ENCODE data around the gene STX16. TPM values are rescaled to one million over a fixed set of nuclear protein-coding genes. Genes with fewer than 3 reads are reported as not detected.

Gene STX16
- total RNA-seq, 1 experiment from 2014 or later, result 18.4 TPM

DNA sequence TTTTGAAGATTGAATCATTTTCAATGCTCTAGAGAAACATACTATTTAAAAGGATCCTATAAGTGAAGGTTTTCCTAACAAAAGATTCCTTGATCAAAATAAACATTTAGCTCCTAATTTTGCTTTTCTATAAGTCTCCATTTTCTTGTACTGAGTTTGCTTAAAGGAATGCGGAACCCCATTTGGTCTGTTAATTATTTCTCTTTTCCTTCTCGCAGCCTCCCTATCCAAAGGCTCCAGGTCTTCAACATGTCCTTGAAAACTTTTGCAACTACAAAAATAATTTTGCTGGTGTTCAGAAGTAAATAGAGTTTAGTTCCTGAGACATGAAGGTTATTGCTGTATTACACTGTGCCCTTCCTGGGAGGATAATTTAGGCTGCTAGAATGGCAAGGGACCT, 33.2 kb downstream of the STX16 start:
- DNase-seq, result no peak
- H3K36me3 ChIP-seq (replicated peaks; ENCODE audit: control insufficient read depth, insufficient read depth, low read length), result peaks cover 6% of the 10 kb centered on the region
- H3K4me3 ChIP-seq (ENCODE audit: insufficient read depth, low read depth, low read length), result no peak overlapping the region
- no peaks in the 10 kb centered on the region for H3K27me3 ChIP-seq (ENCODE audit: control insufficient read depth, insufficient read depth, low read length)

DNA sequence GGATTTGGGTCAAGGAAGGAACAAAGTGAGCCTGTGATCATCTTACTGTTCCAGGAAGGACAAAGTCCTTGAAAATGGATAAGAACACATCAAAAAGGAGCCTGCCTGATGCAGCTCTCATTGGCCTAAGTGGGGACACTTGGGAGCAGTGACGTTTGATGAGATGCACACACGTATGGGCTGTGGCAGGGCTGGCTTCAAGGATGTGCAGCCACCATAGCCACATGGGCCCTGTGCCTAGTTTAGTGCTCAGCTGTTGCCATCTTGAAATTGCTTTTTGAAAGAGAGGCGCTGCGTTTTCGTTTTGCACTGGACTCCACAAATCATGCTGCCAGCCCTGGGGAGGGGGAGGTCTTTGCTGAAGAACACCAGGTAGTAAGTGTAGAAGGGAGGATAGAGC, 34.9 kb downstream of the STX16 start:
- no peaks in the 10 kb centered on the region for H3K36me3 ChIP-seq (replicated peaks; ENCODE audit: control insufficient read depth, insufficient read depth, low read length)
- DNase-seq, result no peak
- no peaks in the 10 kb centered on the region for H3K27me3 ChIP-seq (ENCODE audit: control insufficient read depth, insufficient read depth, low read length)
- H3K4me3 ChIP-seq (ENCODE audit: insufficient read depth, low read depth, low read length), result no peak overlapping the region

DNA sequence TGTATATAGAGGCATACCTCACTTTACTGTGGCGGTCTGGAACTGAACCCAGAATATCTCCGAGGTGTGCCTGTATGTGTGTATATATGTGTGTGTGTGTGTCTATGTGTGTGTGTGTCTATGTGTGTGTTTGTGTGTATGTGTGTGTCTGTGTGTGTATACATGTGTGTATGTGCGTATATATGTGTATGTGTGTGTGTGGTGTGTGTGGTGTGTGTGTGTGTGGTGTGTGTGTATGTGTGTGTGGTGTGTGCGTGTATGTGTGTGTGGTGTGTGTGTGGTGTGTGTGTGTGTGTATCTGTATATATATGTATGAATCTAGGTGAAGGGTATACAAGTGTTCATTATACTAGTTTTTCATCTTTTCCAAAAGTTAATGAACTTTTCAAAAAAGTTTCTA, 37.3 kb downstream of the STX16 start:
- no peak for DNase-seq
- Histone ChIP-seq H3K27me3 (ENCODE audit: control insufficient read depth, insufficient read depth, low read length) (no peaks in the 10 kb centered on the region), H3K36me3 (replicated peaks; ENCODE audit: control insufficient read depth, insufficient read depth, low read length) (no peaks in the 10 kb centered on the region), H3K4me3 (ENCODE audit: insufficient read depth, low read depth, low read length) (no peak overlapping the region)

DNA sequence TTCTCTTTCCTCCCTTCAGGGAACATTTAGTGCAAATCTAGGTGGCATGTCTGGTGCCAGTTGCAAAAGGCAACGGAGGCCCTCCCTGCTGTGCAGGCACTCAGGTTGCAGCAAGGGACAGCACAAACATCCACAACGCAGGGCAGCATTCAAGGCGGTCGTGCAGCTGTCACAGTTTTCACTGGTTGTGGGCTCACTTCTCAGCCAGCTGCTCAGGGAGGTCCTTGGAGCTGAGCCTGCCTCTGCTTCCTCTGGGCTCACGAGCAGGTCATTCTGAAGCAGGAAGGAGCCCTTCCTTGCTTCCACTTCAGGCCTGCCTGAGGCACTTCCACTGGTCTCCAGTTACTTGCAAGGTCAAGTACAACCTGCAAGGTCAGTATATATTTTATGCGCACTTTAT, 37.8 kb downstream of the STX16 start:
- no peaks in the 10 kb centered on the region for H3K36me3 ChIP-seq (replicated peaks; ENCODE audit: control insufficient read depth, insufficient read depth, low read length)
- H3K27me3 ChIP-seq (ENCODE audit: control insufficient read depth, insufficient read depth, low read length), result no peaks in the 10 kb centered on the region
- DNase-seq, result peak; percentile 43
- H3K4me3 ChIP-seq (ENCODE audit: insufficient read depth, low read depth, low read length), result no peak overlapping the region

DNA sequence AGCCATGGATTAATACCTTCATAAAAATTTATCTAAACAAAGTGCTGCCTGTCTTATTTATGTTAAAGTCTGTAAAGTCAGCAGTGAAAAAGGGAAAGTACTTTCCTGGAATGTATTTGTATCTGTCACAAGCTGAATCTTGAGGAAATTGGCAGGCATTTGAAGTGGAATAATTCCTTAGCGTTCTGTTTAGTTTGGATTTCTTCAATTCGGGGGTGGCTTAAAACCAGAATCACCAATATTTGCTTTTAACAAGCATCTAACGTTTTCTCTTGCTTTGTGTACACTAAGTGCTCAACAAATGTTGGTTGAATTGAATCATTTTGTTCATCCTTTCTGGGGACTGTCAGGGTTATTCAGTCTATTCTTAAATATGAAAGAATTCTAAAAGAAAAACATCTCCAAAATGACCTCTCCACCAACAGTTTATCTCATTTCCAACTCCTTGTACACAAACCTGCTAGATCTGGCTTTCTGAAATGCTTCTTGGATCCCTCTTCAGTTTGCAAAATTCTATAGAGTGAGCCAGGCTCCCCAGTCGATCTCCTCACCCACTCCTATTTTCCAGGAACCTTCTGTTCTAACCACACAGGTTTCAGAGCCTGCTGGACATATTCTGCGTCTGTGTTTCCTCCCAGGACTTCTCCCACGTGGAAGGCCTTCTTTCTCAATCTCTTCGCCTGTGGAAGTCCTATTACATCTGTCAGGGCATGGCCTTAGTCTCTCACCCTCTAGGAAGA, 39.5 kb downstream of the STX16 start:
- Histone ChIP-seq H3K4me3 (ENCODE audit: insufficient read depth, low read depth, low read length) (no peak overlapping the region), H3K36me3 (replicated peaks; ENCODE audit: control insufficient read depth, insufficient read depth, low read length) (peaks cover 1% of the 10 kb centered on the region), H3K27me3 (ENCODE audit: control insufficient read depth, insufficient read depth, low read length) (no peaks in the 10 kb centered on the region)
- no peak for DNase-seq

DNA sequence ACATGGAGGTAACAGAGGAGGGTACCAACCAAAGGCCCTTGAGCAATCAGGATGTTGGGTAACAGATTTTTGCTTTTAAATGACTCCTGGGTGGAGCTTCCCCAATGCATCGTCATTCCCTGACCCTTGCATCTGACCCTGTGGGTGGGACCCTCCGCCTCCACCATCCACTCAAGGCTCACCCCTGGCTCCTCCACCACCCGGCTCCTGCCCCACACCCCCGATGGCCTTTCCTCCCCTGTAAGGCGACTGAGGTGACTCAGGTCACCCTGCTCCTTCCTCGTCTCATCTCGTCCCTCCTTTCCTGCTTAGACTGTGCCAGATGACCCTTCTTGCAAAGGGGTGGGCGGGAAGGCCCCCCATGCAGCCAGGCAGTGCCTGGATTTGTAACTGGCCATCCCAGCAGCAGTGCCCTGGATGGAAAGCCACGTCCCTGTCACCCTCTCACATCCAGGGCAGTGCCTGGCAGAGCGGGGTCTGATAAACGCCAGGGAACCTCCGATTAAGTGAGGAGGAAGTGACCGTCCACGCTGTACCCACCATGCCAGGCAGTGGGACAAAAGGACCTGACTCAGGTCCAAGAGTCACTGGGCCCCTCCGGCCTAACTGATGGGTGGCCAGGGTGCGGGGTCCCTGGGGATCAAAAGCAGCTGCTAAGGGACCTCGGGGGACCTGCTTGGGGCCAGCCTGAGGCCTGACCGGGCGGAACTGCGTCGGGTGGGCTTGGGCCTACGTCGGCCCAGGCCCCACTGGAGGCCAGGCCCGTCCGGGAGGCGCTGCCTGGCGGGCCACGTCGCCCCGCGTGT, 40.9 kb downstream of the STX16 start:
- Histone ChIP-seq H3K27me3 (ENCODE audit: control insufficient read depth, insufficient read depth, low read length) (no peaks in the 10 kb centered on the region), H3K4me3 (ENCODE audit: insufficient read depth, low read depth, low read length) (no peak overlapping the region), H3K36me3 (replicated peaks; ENCODE audit: control insufficient read depth, insufficient read depth, low read length) (peaks cover 2% of the 10 kb centered on the region)
- DNase-seq, result peak; percentile 68

DNA sequence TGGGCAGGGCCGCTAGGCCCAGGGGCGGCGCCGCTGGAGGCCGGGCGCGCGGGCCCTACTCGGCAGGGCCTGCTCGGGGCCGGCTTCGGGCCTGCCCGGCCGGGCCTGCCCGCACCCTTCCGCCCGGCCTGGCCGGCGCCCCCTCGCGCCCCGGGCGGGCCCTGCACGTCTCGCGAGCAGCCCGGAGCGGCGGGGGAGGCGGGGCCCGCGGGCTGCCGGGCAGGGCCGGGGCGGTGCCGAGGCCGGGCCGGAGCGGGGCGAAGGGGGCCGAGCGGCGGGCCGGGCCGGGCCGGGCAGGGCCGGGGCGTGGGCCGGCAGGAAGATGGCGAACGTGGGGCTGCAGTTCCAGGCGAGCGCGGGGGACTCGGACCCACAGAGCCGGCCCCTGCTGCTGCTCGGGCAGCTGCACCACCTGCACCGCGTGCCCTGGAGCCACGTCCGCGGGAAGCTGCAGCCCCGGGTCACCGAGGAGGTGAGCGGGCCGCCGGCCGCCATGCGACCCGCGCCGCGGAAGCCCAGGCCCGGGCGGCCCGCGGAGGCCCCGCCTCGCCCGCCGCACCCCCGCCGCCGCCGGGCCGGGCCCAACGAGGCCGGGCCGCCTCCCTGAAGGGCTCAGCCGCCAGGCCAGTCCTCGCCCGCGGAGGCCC, 41.6 kb downstream of the STX16 start, which contains the start of gene NPEPL1:
NPEPL1 (plus strand) TSS at position 222 of the 647 bp plus-strand sequence; CDS start at position 323, 101 bp downstream.
- H3K36me3 ChIP-seq (replicated peaks; ENCODE audit: control insufficient read depth, insufficient read depth, low read length), result peaks cover 5% of the 10 kb centered on the region
- H3K4me3 ChIP-seq (ENCODE audit: insufficient read depth, low read depth, low read length), result peak within 1 kb of the TSS; percentile 36
- peak; percentile 97 for DNase-seq
- no peaks in the 10 kb centered on the region for H3K27me3 ChIP-seq (ENCODE audit: control insufficient read depth, insufficient read depth, low read length)

DNA sequence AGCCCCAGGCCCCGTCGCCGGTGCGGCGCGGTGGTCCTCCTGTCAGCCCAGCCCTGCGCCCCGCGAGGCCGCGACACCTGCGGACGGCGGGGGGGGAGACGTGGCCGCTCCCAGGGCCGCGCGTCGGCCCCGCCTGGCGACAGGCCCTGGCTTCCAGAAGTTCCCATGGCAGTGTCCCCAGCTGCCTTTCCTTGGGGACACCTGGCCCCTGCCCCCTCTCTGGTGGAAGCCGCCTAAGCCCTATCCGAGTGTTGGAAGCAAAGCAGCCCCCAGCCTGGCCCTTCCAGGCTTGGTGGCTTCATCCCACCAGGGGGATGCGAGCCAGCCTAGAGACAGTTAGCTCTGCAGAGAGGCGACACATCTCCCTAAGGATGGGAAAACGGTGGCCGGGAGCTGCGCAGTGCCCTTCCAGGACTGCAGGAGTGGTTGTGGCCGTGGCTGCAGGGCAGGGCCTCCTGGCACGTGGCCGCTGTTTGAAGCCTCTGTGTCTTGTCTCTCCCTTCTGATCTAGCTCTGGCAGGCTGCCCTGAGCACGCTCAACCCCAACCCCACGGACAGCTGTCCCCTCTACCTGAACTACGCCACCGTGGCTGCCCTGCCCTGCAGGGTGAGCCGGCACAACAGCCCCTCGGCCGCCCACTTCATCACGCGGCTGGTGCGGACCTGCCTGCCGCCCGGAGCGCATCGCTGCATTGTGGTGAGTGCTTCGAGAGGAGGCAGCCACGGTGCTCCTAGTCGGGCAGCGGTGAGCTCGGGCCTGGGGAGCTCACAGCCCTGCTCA, 42.3 kb downstream of the STX16 start:
- H3K4me3 ChIP-seq (ENCODE audit: insufficient read depth, low read depth, low read length), result peak overlapping the region; percentile 5; the same call in 1 of the 2 replicates
- peak; percentile 70 for DNase-seq

DNA sequence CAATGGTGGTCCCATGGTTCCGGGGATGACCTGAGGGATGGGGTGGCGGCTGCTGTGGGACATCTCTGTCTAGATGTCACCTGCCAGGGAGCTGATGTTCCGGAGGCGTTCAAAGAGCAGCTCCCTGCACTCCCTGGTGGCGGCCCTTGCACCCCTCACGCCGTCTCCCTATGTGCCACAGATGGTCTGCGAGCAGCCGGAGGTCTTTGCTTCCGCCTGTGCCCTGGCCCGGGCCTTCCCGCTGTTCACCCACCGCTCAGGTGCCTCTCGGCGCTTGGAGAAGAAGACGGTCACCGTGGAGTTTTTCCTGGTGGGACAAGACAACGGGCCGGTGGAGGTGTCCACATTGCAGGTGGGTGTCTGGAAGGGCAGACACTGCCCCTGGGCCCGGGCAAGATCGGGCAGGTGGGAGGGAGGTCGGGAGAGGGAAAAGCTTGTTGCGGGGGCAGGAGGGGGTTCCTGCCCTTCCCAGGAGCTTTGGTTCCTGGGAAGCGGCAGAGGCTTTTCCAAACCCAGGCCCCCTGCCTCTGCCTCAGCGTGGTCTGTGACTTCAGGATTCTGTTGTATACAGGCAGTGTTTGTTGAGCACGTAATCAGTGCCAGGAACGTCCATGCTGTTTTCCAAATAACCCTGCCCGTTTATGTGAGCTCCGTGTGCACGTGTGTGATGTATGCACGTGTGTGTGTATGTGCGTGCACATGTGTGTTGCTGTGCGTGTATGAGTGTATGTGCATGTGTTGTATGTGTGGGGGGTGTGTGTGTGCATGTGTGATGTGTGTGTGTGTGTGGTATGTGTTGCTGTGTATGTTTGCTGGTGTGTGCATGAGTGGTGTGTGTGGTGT, 43.4 kb downstream of the STX16 start:
- peak; percentile 59 for DNase-seq
- Histone ChIP-seq H3K36me3 (replicated peaks; ENCODE audit: control insufficient read depth, insufficient read depth, low read length) (peaks cover 6% of the 10 kb centered on the region), H3K27me3 (ENCODE audit: control insufficient read depth, insufficient read depth, low read length) (no peaks in the 10 kb centered on the region), H3K4me3 (ENCODE audit: insufficient read depth, low read depth, low read length) (no peak overlapping the region)

More for the DNA sequence above, 42.3 kb downstream of the STX16 start:
- H3K27me3 ChIP-seq (ENCODE audit: control insufficient read depth, insufficient read depth, low read length), result no peaks in the 10 kb centered on the region
- peaks cover 6% of the 10 kb centered on the region for H3K36me3 ChIP-seq (replicated peaks; ENCODE audit: control insufficient read depth, insufficient read depth, low read length)

DNA sequence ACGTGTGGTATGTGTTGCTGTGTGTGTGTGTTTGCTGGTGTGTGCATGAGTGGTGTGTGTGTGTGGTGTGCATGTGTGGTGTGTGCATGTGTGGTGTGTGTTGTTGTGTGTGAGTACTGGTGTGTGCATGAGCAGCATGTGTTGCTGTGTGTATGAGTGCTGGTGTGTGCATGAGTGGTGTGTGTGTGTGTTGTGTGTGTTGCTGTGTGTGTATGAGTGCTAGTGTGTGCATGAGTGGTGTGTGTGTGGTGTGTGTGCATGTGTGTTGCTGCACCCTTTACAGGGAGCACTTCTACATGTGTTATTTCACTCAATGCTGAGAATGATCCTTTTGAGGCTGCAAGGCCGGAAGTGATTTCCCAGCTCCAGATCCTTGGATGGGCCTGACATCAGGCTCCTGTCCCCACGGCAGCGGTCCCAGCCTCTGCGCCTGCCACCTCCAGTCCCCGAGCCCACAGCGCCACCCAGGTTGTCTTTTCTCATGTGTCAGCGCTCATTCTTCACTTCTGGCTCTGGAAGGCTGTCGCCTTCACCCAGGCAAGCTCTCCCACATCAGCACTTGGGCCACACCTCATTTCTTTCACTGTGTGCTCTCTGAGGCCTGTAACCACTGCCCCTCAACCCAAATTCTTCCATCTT, 44.1 kb downstream of the STX16 start:
- DNase-seq, result peak; percentile 64
- Histone ChIP-seq H3K27me3 (ENCODE audit: control insufficient read depth, insufficient read depth, low read length) (no peaks in the 10 kb centered on the region), H3K36me3 (replicated peaks; ENCODE audit: control insufficient read depth, insufficient read depth, low read length) (peaks cover 8% of the 10 kb centered on the region), H3K4me3 (ENCODE audit: insufficient read depth, low read depth, low read length) (no peak overlapping the region)

DNA sequence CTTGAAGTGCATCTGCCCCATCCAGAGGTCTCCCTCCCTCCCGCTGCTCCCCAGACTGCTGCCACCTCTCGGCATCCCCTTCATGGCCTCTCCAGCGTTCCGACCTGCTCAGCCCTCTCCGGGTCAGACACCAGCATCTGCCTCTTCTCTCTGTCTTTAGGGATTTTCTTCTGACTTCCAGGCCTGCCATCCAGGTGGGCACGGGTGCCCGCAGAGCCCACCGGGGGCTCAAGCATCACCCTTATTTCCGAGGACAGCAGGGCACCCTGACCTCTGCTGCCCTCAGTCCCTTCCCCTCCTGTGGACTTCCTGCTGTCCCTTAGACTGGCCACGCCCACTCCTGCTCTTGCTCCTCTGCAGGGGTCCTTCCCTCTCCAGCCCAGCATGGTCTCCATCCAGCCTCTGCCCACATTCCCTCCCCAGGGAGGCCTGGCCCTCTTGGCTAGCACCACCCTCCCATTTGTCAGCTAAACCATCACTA, 44.9 kb downstream of the STX16 start:
- Histone ChIP-seq H3K27me3 (ENCODE audit: control insufficient read depth, insufficient read depth, low read length) (no peaks in the 10 kb centered on the region), H3K36me3 (replicated peaks; ENCODE audit: control insufficient read depth, insufficient read depth, low read length) (peaks cover 9% of the 10 kb centered on the region), H3K4me3 (ENCODE audit: insufficient read depth, low read depth, low read length) (no peak overlapping the region)
- peak; percentile 53 for DNase-seq

DNA sequence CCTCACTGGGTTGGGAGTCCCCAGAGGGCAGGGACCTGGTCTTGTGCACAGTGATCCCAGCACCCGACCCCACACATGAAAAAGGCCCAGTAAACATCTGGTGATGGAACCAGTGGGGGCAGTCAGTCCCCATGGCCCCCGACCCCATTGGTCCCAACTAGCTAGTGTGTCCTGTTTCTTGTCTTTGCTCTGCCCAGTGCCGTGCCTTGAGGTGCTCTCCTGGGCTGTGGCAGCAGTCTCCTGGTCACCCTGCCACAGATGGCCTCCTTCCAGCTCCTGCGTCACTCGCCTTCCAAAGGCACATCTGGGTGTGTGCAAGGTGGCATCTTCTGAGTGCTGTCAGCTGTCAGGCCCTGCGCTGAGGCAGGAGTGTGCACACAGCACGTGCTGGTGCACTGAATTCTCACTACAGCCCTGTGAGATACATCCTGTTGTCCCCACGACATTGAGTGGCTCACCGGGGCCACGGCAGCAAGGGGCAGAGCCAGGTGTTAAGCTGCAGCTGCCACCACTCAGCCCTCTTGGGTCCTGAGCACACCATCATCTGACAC, 45.4 kb downstream of the STX16 start:
- no peak for DNase-seq
- Histone ChIP-seq H3K4me3 (ENCODE audit: insufficient read depth, low read depth, low read length) (no peak overlapping the region), H3K36me3 (replicated peaks; ENCODE audit: control insufficient read depth, insufficient read depth, low read length) (peaks cover 9% of the 10 kb centered on the region), H3K27me3 (ENCODE audit: control insufficient read depth, insufficient read depth, low read length) (no peaks in the 10 kb centered on the region)
